ENCODE results near the gene AIFM3. TPM values are rescaled to one million over a fixed set of nuclear protein-coding genes. Genes with fewer than 3 reads are reported as not detected.
"Not testable (repeated sequence)": the region's sequence is repeated elsewhere in the genome, so short reads cannot be mapped to it uniquely, and the experiment has no call there.

AIFM3 gene
- total and polyA plus RNA-seq, 2 donors (not counting 1 experiment from before 2014, with no cell fraction given) = 3.0 to 6.0 TPM

- DNase-seq = no peak
- Mint-ChIP-seq H3K4me3 (no peak overlapping the region), H3K9me3 (ENCODE audit: insufficient read depth) (no peaks in the 10 kb centered on the region), H3K27ac (no peak overlapping the region), H3K27me3 (no peaks in the 10 kb centered on the region), H3K4me1 (peaks cover 66% of the 10 kb centered on the region)
- TF ChIP-seq, protein P1, sequence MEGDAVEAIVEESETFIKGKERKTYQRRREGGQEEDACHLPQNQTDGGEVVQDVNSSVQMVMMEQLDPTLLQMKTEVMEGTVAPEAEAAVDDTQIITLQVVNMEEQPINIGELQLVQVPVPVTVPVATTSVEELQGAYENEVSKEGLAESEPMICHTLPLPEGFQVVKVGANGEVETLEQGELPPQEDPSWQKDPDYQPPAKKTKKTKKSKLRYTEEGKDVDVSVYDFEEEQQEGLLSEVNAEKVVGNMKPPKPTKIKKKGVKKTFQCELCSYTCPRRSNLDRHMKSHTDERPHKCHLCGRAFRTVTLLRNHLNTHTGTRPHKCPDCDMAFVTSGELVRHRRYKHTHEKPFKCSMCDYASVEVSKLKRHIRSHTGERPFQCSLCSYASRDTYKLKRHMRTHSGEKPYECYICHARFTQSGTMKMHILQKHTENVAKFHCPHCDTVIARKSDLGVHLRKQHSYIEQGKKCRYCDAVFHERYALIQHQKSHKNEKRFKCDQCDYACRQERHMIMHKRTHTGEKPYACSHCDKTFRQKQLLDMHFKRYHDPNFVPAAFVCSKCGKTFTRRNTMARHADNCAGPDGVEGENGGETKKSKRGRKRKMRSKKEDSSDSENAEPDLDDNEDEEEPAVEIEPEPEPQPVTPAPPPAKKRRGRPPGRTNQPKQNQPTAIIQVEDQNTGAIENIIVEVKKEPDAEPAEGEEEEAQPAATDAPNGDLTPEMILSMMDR (IDR thresholded peaks at IDR 0.05) = no peak
- no peak for TF ChIP-seq EZH2 (IDR thresholded peaks at IDR 0.05; ENCODE audit: borderline replicate concordance, insufficient read depth, low read depth, low read length, poor library complexity, severe bottlenecking)
- ChIA-PET CTCF (interaction anchor here (0.9 to 1.2 kb wide), 2 partner anchors 15 to 52 kb away, joined by 3 read pairs; no protein-coding TSS in a partner anchor), POLR2A (no interaction called here)
- no peaks in the 10 kb centered on the region for H3K9me3 ChIP-seq (ENCODE audit: control extremely low read depth in 1 of 3, control insufficient read depth in 2 of 3, insufficient read depth in 1 of 3, low read length in 2 of 3)
- H3K27ac ChIP-seq (ENCODE audit: low read length in 2 of 2) = no peak overlapping the region
- no peak overlapping the region for H3K9ac ChIP-seq (ENCODE audit: low read length)
- no peak overlapping the region for H3K4me3 ChIP-seq (ENCODE audit: control extremely low read depth in 1 of 5, extremely low read depth in 1 of 5, insufficient read depth in 1 of 5, low read depth in 2 of 5, low read length in 4 of 5)
- intact Hi-C loops (cut with micrococcal nuclease) = no loop called here
- no peak for ATAC-seq (ENCODE audit: low read depth)
- 91% methylated on average over 2 of the region's 8 CpGs for WGBS (ENCODE audit: insufficient coverage)
- H4K20me1 ChIP-seq (ENCODE audit: control insufficient read depth, insufficient read depth, low read length, poor library complexity, severe bottlenecking) = peaks cover 89% of the 10 kb centered on the region
- H3K36me3 ChIP-seq (replicated peaks in 1 of 2; ENCODE audit: control extremely low read depth in 1 of 2, control insufficient read depth in 1 of 2, extremely low read depth in 1 of 2, insufficient read depth in 2 of 2, low read length in 1 of 2) = peaks cover 9 to 41% of the 10 kb centered on the region in 2 experiments
- H3K4me2 ChIP-seq (replicated peaks; ENCODE audit: low read depth, low read length, poor library complexity, severe bottlenecking) = peak overlapping the region; percentile 19
- no peak overlapping the region for H2AFZ ChIP-seq (ENCODE audit: insufficient read depth, low read depth, low read length, poor library complexity, severe bottlenecking)
- H3K27me3 ChIP-seq (replicated peaks in 1 of 4; ENCODE audit: control extremely low read depth in 1 of 4, control insufficient read depth in 3 of 4, insufficient read depth in 4 of 4, low read length in 3 of 4) = no peaks in the 10 kb centered on the region
- H3K4me1 ChIP-seq (ENCODE audit: control insufficient read depth in 2 of 2, insufficient read depth in 2 of 2, low read length in 2 of 2) = peaks cover 18 to 19% of the 10 kb centered on the region in 2 donors
- peaks cover 98% of the 10 kb centered on the region for H3K79me2 ChIP-seq (ENCODE audit: control insufficient read depth, insufficient read depth, low read length)
Measured at GRCh38 chr22:20937794-20938671, 29.0 kb upstream of the AIFM3 start.

DNA sequence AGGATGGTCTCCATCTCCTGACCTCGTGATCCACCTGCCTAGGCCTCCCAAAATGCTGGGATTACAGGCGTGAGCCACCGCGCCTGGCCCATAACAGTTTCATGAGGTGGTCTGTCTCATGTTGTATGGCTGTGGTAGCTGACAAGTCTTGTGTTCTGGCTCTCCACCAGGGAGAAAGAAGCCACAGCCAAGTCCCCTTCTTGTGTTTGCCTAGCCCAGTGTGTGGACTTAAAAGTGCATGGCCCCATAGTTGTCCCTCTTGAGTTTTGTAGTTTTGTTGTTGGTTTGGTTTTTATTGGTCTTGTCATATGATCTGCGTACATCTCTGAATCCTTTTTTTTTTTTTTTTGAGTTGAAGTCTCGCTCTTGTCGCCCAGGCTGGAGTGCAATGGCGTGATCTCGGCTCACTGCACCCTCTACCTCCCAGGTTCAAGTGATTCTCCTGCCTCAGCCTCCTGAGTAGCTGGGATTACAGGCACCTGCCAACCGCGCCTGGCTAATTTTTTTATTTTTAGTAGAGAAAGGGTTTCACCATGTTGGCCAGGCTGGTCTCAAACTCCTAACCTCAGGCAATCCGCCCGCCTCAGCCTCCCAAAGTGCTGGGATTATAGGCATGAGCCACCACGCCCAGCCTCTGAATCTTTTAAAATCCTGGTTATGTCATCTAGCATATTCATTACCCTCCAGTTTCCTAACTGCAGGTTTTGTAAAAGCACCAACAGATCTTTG is 27.4 kb upstream of the AIFM3 start:
- ChIA-PET CTCF (interaction anchor here (0.7 kb wide), 1 partner anchor 1666 kb away, joined by 3 read pairs; no protein-coding TSS in a partner anchor), POLR2A (interaction anchor here (0.7 kb wide), 1 partner anchor 66 kb away, joined by 4 read pairs; no protein-coding TSS in a partner anchor)
- not testable (repeated sequence) for H3K4me3 Mint-ChIP-seq; H3K27ac ChIP-seq (ENCODE audit: low read length in 2 of 2); H3K4me2 ChIP-seq (replicated peaks; ENCODE audit: low read depth, low read length, poor library complexity, severe bottlenecking); H3K4me3 ChIP-seq (ENCODE audit: control extremely low read depth in 1 of 5, extremely low read depth in 1 of 5, insufficient read depth in 1 of 5, low read depth in 2 of 5, low read length in 4 of 5); DNase-seq; ATAC-seq (ENCODE audit: low read depth); H3K27me3 ChIP-seq (replicated peaks in 1 of 4; ENCODE audit: control extremely low read depth in 1 of 4, control insufficient read depth in 3 of 4, insufficient read depth in 4 of 4, low read length in 3 of 4); H3K9me3 ChIP-seq (ENCODE audit: control extremely low read depth in 1 of 3, control insufficient read depth in 2 of 3, insufficient read depth in 1 of 3, low read length in 2 of 3); H2AFZ ChIP-seq (ENCODE audit: insufficient read depth, low read depth, low read length, poor library complexity, severe bottlenecking); H3K9ac ChIP-seq (ENCODE audit: low read length); H3K27me3 Mint-ChIP-seq; H3K9me3 Mint-ChIP-seq (ENCODE audit: insufficient read depth)
- H3K36me3 ChIP-seq (replicated peaks in 1 of 2; ENCODE audit: control extremely low read depth in 1 of 2, control insufficient read depth in 1 of 2, extremely low read depth in 1 of 2, insufficient read depth in 2 of 2, low read length in 1 of 2) = peaks cover 5 to 32% of the 10 kb centered on the region in 2 experiments
- intact Hi-C loops (cut with micrococcal nuclease) = loop anchor here (2.0 kb wide), 1 partner anchor 13 kb away; no protein-coding TSS in a partner anchor
- Mint-ChIP-seq H3K4me1 (peaks cover 66% of the 10 kb centered on the region), H3K27ac (peak overlapping the region; percentile 70)
- WGBS (ENCODE audit: insufficient coverage) = 98% methylated on average over 9 of the region's 14 CpGs
- H3K4me1 ChIP-seq (ENCODE audit: control insufficient read depth in 2 of 2, insufficient read depth in 2 of 2, low read length in 2 of 2) = peaks cover 18 to 19% of the 10 kb centered on the region in 2 donors
- peaks cover 93% of the 10 kb centered on the region for H4K20me1 ChIP-seq (ENCODE audit: control insufficient read depth, insufficient read depth, low read length, poor library complexity, severe bottlenecking)
- peaks cover 98% of the 10 kb centered on the region for H3K79me2 ChIP-seq (ENCODE audit: control insufficient read depth, insufficient read depth, low read length)
